Tibial nerve (tissue), 4 donors: ENCODE measurements around the gene CLNK. TPM values are rescaled to one million over a fixed set of nuclear protein-coding genes. Genes with fewer than 3 reads are reported as not detected.

ENCODE experiments used
- DNase-seq, 2 donors: peaks; one replicate each; pipeline ENCODE4 v3.0.0-alpha.2; 2019; ENCODE audit warnings: low spot score in 2 of 2
- H3K27ac ChIP-seq, 4 donors: fragments of 200-600 bp; sonication (generic) in 3 of 4; one replicate each; pipeline ENCODE4 v1.5.1; 2017 to 2019; ENCODE audit warnings: mild to moderate bottlenecking in 1 of 4
- H3K27me3 ChIP-seq, 2 donors: fragments of 200-600 bp; sonication (generic) in 1 of 2; one replicate each; pipeline versions ENCODE4 v1.5.1 to v1.6.0; 2017 to 2019
- H3K36me3 ChIP-seq, 3 donors: fragments of 200-600 bp; sonication (generic); one replicate each; pipeline ENCODE4 v1.5.1; 2018 to 2019
- H3K4me1 ChIP-seq, 4 donors: fragments of 200-600 bp; sonication (generic) in 3 of 4; one replicate each; pipeline ENCODE4 v1.5.1; 2017 to 2019
- H3K4me3 ChIP-seq, 4 donors: fragments of 200-600 bp; sonication (generic) in 3 of 4; one replicate each; pipeline ENCODE4 v1.5.1; 2017 to 2019; ENCODE audit warnings: mild to moderate bottlenecking in 1 of 4, moderate library complexity in 1 of 4
- H3K9me3 ChIP-seq, 4 donors: fragments of 200-600 bp; sonication (generic) in 3 of 4; one replicate each; pipeline ENCODE4 v1.5.1; 2017 to 2019
- CTCF ChIP-seq, 5 experiments: fragments of 200-600 bp in 3 of 5; fragments of 450-650 bp in 2 of 5; sonication (generic) in 3 of 5; IDR thresholded peaks; one replicate each; pipeline ENCODE4 v1.5.1; 2016 to 2019; ENCODE audit warnings: antibody characterized with exemption in 5 of 5, mild to moderate bottlenecking in 3 of 5, moderate library complexity in 2 of 5
- EP300 ChIP-seq, 2 donors: sonication (generic); formaldehyde crosslinking; IDR thresholded peaks; one replicate each; pipeline ENCODE4 v1.6.1; 2017; ENCODE audit warnings: antibody characterized with exemption in 2 of 2, mild to moderate bottlenecking in 1 of 2
- POLR2A ChIP-seq, 2 donors: fragments of 450-650 bp; IDR thresholded peaks; one replicate each; pipeline ENCODE4 v1.6.1; 2017; ENCODE audit warnings: antibody characterized with exemption in 2 of 2, mild to moderate bottlenecking in 2 of 2, moderate library complexity in 2 of 2
- WGBS, 2 donors: methylation state at CpG; one replicate each; pipeline ENCODE4 v1.1.5; 2018; 5-methylcytosine and 5-hydroxymethylcytosine counted together
- total RNA-seq, 4 donors: library from RNA; depleted of rRNA; stranded (reverse); fragments of >200 nt; gene quantifications; one replicate each; pipeline ENCODE4 v1.1.0, GENCODE V29; 2016

CLNK gene
- total RNA-seq, 4 donors from 2014 or later: not detected

- no peak for DNase-seq
- Histone ChIP-seq H3K4me3 (no peak overlapping the region), H3K9me3 (peaks cover 0 to 63% (median 16%) of the 10 kb centered on the region in 4 donors), H3K36me3 (peaks cover 0 to 29% (median 14%) of the 10 kb centered on the region in 3 donors), H3K27me3 (no peaks in the 10 kb centered on the region), H3K4me1 (no peaks in the 10 kb centered on the region), H3K27ac (no peak overlapping the region)
- TF ChIP-seq EP300 (IDR thresholded peaks at IDR 0.05): no peak
- no peak for TF ChIP-seq POLR2A (IDR thresholded peaks at IDR 0.05)
- no peak for TF ChIP-seq CTCF (IDR thresholded peaks at IDR 0.05)
- WGBS, 2 donors: 80 to 90% methylated on average over 4 of the region's 4 CpGs
Observed at GRCh38 chr4:10441512-10441911, 243.1 kb downstream of the CLNK start.

- H3K9me3 ChIP-seq: peaks cover 0 to 38% (median 6%) of the 10 kb centered on the region in 4 donors
- H3K27me3 ChIP-seq: no peaks in the 10 kb centered on the region
- no peak for DNase-seq
- no peaks in the 10 kb centered on the region for H3K4me1 ChIP-seq
- H3K4me3 ChIP-seq: no peak overlapping the region
- WGBS, 2 donors: 54 to 61% methylated on average over 1 of the region's 1 CpG
- TF ChIP-seq POLR2A (IDR thresholded peaks at IDR 0.05) (no peak), CTCF (IDR thresholded peaks at IDR 0.05) (no peak)
- no peak overlapping the region for H3K27ac ChIP-seq
- H3K36me3 ChIP-seq: peaks cover 0 to 3% (median 0%) of the 10 kb centered on the region in 3 donors
Observed at GRCh38 chr4:10438924-10439323, 245.6 kb downstream of the CLNK start.

- 25 to 53% methylated on average over 1 of the region's 1 CpG for WGBS, 2 donors
Observed at GRCh38 chr4:10437735-10438134, 246.8 kb downstream of the CLNK start.

More at GRCh38 chr4:10437735-10438134, 246.8 kb downstream of the CLNK start:
- no peak for DNase-seq
- no peak overlapping the region for H3K27ac ChIP-seq
- no peaks in the 10 kb centered on the region for H3K36me3 ChIP-seq
- no peak overlapping the region for H3K4me3 ChIP-seq
- TF ChIP-seq EP300 (IDR thresholded peaks at IDR 0.05): no peak
- TF ChIP-seq POLR2A (IDR thresholded peaks at IDR 0.05): no peak
- no peak for TF ChIP-seq CTCF (IDR thresholded peaks at IDR 0.05)
- peaks cover 0 to 26% (median under 1%) of the 10 kb centered on the region in 4 donors for H3K9me3 ChIP-seq
- no peaks in the 10 kb centered on the region for H3K27me3 ChIP-seq
- H3K4me1 ChIP-seq: no peaks in the 10 kb centered on the region

Other genes starting within 250 kb of the CLNK start
- gene ZNF518B, start 227.3 kb downstream of the CLNK start, total RNA-seq: 10 to 100 TPM in 2 of 4 donors, 1 to 10 TPM in 2; 7.5 to 13.5 (median 10.5) TPM